ENCODE results near the gene ZNF491.
"Not testable (repeated sequence)": the region's sequence is repeated elsewhere in the genome, so short reads cannot be mapped to it uniquely, and the experiment has no call there.

ZNF491 gene

DNA sequence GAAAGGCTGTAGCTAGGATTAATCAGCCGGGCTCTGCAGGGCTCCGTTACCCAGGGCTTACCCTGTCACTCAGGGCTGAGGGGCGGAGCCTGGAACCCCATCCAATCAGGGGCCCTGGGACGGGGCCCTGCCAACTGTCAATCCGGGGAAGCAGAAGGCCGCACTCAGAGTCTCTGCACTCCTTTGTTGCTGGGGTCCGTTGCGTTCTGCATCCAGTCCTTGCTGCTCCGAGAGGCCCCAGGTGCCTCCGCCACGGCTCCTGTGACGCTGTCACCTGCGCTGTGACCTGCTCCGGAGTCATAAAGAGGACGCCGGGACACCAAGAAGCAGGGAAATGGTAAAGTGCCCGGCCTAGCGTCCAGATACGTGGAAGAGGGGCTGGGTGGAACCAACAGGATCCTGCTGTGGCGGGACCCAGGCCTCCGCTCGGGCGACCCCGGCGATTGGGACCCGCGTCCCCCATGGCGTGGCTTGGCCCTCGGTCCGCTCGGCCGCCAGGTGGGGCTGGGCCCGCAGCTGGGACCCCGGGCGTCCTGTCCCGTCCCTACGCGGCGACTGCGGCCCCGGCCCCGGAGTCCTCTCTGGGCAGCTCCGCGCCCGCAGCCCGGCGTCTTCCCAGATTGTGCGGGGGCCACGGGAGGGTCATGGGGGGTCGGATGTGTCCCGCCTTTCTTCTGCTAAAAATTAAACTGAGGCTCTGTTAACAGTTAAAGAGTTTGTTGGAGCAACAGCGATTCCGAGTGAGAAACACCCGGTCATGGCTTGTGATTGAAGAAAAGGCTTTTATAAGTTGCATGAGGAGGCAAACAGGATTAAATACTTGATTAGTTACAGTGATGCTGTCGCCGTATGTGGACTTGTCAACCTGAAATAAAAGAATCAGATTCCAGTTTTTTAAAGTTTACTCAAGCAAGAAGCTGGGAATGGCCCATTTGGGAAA lies at the start of gene ZNF491:
Gene ZNF491, plus strand, starts transcription at position 133 of the 940 bp plus-strand sequence. CDS start 7,431 bp downstream, outside the sequence.
- DNase-seq: peak; percentile 90 to 94

DNA sequence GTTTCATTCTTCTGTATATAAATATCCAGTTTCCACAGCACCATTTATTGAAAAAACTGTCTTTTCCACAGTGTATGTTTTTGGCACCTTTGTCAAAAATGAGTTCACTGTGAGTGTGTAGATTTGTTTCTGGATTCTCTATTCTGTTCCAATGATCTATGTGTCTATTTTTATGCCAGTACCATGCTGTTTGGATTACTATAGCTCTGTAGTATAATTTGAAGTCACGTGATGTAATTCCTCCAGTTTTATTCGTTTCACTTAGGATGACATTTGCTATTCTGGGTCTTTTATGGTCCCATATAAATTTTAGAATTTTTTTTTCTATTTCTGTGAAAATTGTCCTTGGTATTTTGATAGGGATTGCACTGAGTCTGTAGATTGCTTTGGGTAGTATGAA lies 48.6 kb upstream of the ZNF491 start:
- DNase-seq: no peak

DNA sequence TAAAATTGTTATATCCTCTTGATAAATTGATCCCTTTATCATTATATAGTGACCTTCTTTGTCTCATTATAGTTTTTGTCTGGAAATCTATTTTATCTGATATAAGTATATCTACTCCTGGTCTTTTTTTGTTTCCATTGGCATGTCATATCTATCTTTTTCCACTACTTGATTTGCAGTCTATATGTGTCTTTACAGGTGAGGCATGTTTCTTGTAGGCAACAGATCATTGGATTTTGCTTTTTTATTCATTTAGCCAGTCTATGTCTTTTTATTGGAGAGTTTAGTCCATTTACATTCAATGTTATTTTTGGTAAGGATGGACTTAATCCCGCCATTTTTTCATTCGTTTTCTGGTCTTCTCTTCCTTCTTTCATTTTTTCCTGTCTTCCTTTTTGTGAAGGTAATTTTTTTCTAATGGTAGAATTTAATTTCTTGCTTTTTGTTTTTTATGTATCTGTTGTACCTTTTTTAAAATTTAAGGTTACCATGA lies 46.0 kb upstream of the ZNF491 start:
- no peak for DNase-seq

DNA sequence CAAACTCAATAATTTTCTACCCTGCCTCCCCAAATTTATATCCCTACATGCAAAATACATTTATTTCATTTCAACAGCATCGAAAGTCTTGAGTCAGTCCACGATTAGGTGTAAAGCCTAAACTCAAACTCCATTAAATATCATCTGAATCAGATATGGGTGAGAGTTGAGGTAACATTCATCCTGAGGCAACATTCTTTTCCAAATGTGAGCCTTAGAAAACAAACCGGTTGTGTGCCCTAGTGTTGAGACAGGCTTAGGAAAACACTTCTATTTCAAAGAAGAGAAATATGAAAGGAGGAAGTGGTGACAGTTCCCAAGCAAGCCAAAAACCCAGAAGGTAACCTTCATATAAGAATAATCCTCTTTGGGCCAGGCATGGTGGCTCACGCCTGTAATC lies 43.7 kb upstream of the ZNF491 start:
- DNase-seq: no peak

DNA sequence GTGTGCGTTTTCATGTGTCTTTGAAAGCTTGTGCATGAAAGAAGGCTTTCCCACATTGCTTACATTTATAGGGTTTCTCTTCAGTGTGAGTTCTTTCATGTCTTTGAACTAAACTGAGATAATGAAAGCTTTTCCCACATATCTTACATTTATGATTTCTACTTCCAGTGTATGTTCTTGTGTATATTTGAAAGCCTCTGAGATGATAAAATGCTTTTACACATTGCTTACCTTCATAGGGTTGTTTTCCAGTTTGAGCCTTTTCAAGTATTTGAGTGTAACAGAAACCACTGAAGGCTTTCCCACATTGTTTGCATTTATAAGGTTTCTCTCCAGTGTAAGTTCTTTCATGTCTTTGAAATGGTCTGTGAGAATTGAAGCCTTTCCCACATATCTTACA lies 41.4 kb upstream of the ZNF491 start:
- DNase-seq: no peak

DNA sequence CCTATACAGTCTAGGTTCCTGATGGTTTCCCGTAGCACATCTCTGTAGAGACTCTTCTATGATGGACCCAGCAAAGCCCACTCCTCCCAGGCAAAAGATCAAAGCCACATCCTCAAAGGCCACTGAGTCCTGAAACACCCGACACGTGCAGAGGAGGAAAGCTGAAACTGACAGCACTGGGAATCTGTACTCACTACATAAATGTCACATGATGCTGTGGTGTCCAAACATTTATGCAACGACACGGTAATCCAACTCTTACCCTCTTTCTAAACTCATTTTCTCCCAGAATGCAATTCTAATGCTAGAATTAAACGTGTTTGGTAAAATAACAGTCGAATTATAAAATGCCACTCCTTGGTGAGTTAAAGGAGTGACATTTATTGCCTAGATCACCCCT lies 38.5 kb upstream of the ZNF491 start:
- no peak for DNase-seq

DNA sequence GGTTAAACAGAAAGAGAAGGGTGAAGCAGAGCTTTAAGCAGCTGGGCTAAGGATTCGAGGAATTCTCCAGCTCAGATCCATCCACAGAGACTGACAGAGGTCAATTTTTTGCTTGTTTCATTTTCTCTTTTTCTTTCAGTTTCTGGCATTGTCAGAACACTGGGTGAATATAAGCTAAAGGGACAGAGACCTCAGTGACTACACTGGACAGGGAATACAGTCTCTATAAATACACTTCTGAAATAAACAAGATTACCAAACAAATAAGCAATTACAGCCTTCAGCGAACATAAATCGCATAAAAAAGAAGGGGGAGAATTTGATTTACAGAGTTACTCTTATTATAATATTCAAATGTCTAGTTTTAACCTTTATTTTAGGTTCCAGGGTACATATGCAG lies 35.2 kb upstream of the ZNF491 start:
- DNase-seq: no peak

DNA sequence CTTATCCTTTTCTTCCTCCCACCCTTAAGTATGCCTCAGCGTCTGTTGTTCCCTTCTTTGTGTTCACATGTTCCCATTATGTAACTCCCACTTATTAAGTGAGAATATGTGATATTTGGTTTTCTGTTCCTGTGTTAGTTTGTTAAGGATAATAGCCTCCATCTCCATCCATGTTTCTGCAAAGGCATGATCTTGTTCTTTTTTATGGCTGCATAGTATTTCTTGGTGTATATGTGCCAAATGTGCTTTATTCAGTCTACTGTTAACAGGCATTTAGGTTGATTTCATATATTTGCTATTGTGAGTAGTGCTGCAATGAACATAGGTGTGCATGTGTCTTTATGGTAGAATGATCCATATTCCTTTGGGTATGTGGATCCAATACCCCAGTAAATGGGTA lies 34.7 kb upstream of the ZNF491 start:
- no peak for DNase-seq

DNA sequence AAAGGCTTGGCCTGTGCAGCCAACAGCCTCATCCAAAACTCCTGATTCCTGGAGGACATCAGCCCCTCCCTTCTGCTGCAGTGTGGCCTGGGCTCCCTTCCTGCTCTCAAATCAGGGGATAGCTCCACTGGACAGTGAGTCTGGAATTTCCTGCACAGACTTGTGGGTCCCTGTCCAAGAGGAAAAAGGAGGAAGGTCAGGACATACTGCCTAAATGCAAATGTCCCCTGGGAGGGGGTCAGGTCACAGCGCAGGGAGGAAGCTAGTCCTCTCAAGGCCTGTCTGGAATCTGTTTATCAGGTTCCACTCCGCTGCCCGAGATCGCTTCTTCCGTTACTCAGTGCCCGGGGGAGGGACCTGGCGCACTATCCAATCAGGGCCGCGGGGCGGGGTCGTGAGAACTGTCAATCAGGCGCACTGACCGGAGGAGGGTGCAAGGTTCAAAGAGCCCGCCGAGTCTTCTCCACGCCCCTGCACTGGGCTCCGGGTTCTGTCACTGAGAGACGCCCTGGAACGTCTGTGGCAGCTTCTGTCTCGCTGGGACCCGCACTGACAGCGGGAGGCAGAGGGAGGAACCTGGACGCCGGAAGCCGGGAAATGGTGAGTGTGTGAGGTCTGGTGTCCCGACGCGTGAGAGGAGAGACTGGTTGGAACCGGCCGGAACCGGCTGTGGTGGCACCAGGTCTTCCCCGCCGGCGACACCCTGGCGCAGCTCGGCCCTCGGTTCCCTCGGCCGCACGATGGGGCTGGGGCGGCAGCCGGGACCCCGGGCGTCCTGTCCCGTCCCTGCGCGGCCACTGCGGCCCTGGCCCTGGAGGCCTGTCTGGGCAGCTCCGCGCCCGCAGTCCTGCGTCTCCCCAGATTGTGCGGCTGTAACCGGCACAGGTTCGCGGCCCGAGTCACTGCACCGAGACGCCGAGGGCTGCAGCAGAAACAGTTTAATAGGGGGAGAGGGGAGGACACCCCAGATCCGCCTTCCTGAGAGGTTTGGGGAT lies 31.4 kb upstream of the ZNF491 start, which contains the start of gene ZNF441:
Gene ZNF441, plus strand, starts transcription at position 404 of the 995 bp plus-strand sequence. Its CDS starts 194 bp downstream, at position 598.
- peak; percentile 94 for DNase-seq

DNA sequence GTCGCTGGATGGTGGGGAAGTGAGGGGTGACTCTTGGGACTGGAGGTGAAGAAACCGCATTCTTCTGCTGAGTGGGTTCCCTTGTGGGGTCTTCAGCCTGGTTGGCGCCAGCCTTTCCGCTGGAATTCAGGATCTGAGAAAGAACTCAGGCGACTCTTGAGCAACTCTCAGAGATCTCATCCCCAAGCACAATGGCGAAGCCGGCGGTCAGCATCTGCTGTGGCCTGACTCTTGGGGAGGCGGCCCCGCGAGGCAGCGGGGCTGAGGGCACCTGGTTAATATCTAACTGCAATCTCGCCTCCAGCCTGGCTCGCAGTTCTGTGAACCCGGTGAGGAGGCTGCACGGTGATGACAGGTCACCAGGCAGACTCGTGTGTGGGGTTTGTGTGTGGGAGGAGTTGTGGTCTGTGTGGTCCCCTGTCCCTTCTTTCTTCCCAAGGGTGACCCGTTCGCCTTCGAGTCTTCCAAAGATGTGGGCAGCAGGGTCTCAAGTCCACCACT lies 30.6 kb upstream of the ZNF491 start:
- peak in 1 of 2 experiments; percentile 6 for DNase-seq

DNA sequence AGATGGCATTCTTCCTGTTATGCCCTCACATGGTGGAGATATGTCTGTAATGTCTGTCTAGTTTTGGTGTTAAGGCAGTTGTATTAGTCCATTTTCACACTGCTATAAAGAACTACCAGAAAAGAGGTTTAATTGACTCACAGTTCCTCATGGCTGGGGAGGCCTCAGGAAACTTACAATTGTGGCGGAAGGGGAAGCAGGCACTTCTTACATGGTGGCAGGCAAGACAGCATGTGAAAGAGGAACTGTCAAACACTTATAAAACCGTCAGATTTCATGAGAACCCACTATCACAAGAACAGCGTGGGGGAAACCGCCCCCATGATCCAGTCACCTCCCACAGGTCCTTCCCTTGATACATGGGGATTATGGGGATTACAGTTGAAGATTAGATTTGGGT lies 28.3 kb upstream of the ZNF491 start:
- no peak for DNase-seq

DNA sequence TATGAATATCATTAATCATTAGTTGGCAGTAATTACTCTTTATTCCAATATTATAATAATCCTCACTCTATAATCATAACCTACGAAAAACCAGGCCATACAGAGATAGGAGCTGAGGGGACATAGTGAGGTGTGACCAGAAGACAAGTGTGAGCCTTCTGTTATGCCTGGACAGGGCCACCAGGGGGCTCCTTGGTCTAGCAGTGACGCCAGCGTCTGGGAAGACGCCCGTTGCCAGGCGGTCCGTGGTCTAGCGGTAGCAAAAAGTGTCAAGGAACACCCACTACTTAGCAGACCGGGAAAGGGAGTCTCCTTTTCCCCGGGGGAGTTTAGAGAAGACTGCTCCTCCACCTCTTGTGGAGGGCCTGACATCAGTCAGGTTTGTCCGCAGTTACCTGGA lies 26.8 kb upstream of the ZNF491 start:
- DNase-seq: not testable (repeated sequence)

DNA sequence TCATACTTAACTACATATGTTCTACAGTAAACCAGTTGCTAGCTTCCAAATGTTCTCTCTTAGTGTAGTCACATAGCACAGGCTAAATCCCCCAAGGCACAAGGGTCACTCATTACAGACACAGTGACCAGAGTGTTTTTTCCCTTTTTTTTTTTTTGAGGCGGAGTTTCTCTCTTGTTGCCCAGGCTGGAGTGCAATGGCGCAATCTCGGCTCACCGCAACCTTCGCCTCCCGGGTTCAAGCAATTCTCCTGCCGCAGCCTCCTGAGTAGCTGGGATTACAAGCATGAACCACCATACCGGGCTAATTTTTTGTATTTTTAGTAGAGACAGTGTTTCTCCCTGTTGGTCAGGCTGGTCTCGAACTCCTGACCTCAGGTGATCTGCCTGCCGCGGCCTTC lies 21.7 kb upstream of the ZNF491 start:
- DNase-seq: not testable (repeated sequence)

DNA sequence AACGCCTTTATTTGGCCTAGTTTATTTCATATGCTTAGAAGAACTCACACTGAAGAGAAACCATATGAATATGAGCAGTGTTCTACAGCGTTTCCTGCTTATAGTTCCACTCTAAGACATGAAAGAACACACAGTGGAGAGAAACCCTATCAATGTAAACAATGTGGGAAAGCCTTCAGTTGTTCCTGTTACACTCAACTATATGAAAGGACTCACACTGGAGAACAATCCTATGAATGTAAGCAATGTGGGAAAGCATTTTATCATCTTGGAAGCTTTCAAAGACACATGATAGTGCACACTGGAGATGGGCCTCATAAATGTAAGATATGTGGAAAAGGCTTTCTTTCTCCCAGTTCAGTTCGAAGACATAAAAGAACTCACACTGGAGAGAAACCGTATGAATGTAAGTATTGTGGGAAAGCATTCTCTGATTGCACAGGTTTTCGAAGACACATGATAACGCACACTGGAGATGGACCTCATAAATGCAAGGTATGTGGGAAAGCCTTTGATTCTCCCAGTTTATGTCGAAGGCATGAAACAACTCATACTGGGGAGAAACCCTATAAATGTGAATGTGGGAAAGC lies 17.8 kb upstream of the ZNF491 start:
- no peak for DNase-seq

DNA sequence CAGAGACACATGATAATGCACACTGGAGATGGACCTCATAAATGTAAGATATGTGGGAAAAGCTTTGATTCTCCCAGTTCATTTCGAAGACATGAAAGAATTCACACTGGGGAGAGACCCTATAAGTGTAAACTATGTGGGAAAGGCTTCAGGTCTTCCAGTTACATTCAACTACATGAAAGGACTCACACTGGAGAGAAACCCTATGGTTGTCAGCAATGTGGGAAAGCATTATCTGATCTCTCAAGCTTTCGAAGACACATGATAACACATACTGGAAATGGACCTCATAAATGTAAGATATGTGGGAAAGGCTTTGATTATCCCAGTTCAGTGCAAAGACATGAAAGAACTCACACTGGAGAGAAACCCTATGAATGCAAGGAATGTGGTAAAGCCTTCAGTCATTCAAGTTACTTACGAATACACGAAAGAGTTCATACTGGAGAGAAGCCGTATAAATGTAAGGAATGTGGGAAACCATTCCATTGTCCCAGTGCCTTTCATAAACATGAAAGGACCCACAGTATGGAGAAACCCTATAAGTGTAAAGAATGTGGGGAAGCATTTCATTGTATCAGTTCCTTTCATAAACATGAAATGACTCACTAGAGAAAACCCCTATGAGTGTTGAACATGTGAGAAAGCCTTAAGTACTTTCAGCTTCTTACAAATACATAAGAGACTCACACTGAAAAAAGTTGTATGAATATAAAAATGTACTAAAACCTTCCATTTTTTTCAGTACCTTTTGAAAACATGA lies 16.8 kb upstream of the ZNF491 start:
- DNase-seq: no peak

DNA sequence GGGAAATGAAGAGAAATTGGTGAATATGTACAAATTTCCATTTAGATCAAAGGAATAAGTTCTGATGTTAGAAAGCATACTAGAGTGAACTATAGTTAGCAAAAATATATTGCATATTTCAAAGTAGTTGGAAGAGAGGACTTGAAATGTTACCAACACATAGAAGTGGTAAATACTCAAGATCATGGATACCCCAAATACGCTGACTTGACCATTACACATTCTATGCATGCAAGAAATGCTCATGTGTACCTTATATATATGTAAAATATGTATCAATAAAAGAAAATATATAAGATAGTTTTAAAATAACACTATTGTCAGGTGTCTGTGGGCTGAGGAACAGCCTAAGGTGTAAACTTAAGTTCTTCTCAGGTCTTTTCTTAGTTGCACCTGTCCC lies 14.6 kb upstream of the ZNF491 start:
- DNase-seq: no peak

DNA sequence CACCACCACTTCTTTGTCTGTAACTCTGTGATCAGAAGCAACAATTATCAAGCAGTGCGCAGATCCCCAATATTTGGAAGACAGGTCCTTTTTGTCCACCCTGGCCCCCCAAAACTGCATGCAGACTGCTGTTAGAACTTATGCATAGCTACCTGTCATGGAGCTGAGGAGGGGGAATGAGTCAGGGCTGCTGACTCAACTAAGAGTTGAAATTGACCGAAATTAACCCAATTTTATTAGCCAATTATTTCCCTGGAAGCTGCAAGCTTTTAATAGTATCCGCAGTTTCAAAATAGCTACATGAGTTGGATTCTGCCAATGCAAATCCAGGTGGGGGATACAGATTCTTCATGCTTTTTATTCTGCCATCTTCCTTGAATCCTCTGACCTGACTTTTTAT lies 14.0 kb upstream of the ZNF491 start:
- DNase-seq: no peak

DNA sequence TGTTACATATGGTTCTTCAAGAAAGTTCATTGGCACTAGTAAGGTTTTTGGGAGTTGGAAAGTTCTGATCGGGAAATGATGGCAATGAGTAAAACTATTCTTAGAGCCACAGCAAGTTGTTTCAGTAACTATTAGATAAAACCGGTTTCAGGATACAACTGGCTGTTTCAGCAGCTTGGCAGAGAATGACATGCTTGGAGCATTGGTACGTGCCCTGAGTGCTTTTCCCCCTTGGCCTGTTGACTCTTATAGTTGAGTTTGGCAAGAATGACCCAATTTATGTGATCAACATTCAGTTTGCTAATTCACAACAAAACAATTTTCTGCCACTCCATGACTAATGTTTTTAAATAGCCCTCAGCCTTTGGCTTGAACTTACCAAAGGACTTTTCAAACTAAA lies 10.8 kb upstream of the ZNF491 start:
- no peak for DNase-seq

DNA sequence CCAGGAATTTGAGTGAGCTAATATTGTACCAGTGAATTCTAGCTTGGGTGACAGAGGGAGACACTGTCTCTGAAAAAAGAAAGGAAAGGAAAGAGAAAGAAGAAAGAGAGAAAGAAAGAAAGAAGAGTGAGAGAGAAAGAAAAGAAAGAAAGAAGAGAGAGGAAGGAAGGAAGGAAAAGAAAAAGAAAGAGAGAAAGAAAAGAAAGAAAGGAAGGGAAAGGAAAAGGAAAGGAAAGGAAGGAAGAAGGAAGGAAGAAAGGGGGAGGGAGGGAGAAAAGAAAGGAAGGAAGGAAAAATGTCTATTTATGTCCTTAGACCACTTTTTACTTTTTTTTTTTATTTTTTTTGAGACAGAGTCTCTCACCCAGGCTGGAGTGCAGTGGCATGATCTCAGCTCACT lies 5.4 kb upstream of the ZNF491 start:
- no peak for DNase-seq

DNA sequence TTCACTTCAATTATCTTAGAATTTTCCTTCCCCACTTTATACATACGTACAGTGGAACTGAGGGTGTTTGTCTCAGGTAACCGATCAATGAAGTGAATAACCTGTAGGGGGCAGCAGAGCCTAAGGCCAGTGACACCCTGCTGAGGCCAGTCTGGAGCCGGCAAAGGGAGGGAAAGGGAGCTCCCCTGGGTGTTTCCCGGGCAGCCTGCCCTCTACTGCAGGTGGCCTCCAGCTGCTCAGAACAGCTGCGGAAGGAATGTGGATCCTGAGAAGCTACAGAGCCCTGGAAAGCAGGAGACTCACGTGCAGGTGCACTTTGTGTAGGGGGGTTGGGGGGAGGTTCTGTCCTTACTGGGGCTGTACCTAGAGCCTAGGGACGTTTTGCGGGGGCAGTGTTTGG lies 832 bp upstream of the ZNF491 start:
- peak; percentile 94 for DNase-seq

DNA sequence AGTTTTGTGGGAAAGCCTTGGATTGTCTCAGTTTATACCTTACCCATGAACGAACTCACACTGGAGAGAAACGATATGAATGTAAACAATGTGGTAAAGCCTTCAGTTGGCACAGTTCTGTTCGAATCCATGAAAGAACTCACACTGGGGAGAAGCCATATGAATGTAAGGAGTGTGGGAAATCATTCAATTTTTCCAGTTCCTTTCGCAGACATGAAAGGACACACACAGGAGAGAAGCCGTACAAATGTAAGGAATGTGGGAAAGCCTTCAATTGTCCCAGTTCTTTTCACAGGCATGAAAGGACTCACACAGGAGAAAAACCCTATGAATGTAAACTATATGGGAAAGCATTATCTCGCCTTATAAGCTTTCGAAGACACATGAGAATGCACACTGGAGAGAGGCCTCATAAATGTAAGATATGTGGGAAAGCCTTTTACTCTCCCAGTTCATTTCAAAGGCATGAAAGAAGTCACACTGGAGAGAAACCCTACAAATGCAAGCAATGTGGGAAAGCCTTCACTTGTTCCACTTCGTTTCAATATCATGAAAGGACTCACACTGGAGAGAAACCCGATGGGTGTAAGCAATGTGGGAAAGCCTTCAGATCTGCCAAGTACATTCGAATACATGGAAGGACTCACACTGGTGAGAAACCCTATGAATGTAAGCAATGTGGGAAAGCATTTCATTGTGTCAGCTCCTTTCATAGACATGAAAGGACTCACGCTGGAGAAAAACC lies 8.2 kb downstream of the ZNF491 start:
- DNase-seq: no peak

All from SHP77 (cell line).